OCI-LY7 (cell line): Measurements from ENCODE around the gene FOXO3. TPM values are rescaled to one million over a fixed set of nuclear protein-coding genes. Genes with fewer than 3 reads are reported as not detected.

Experiments
- BruUV-seq: library from RNA; stranded (reverse); fragments of 400-500 nt; replicated peaks from 2 replicates; lab custom pipeline; 2021; lab: Mats Ljungman, UMichigan
- CTCF ChIA-PET: fragments of 300-600 bp; sonication (Branson Sonifier 250); formaldehyde crosslinking; loops from one replicate; lab custom pipeline; 2022; ENCODE audit warnings: antibody characterized with exemption; ENCODE audit not compliant: unreplicated experiment; lab: Charles Lee
- POLR2A ChIA-PET: fragments of 300-600 bp; sonication (Branson Sonifier 250); formaldehyde crosslinking; loops from one replicate; lab custom pipeline; 2022; ENCODE audit warnings: antibody characterized with exemption; lab: Charles Lee
- DNase-seq: peaks from one replicate; pipeline ENCODE4 v3.0.0-alpha.2; 2015; ENCODE audit warnings: low spot score
- H2AFZ ChIP-seq: fragments of 200-600 bp; sonication (generic), shearing (Covaris generic); 2 replicates; pipeline ENCODE4 v1.6.1; 2014; ENCODE audit warnings: mild to moderate bottlenecking, antibody characterized with exemption, low read length, moderate library complexity
- H3K27ac ChIP-seq: fragments of 200-600 bp; sonication (generic); 2 replicates; pipeline ENCODE4 v1.5.1; 2014; ENCODE audit warnings: mixed run types, low read depth, mild to moderate bottlenecking, moderate library complexity, low read length, inconsistent platforms; ENCODE audit not compliant: poor library complexity, severe bottlenecking
- H3K36me3 ChIP-seq: fragments of 200-600 bp; sonication (generic); 2 replicates; pipeline ENCODE4 v1.6.1; 2014; ENCODE audit warnings: mild to moderate bottlenecking, antibody characterized with exemption, low read length, moderate library complexity, mixed read lengths; ENCODE audit not compliant: insufficient read depth
- H3K4me1 ChIP-seq: fragments of 200-600 bp; sonication (generic); 2 replicates; pipeline ENCODE4 v1.5.1; 2014; ENCODE audit warnings: mild to moderate bottlenecking, low read length; ENCODE audit not compliant: insufficient read depth, poor library complexity, severe bottlenecking
- H3K4me2 ChIP-seq: fragments of 200-600 bp; sonication (generic); 2 replicates; pipeline ENCODE4 v1.6.1; 2014; ENCODE audit warnings: mild to moderate bottlenecking, low read length
- H3K4me3 ChIP-seq: fragments of 200-600 bp; sonication (generic); 2 replicates; pipeline ENCODE4 v1.5.1; 2014; ENCODE audit warnings: mild to moderate bottlenecking, low read depth, low read length; ENCODE audit not compliant: poor library complexity, severe bottlenecking
- H3K79me2 ChIP-seq: fragments of 200-600 bp; sonication (generic); 2 replicates; pipeline ENCODE4 v1.6.1; 2016; ENCODE audit warnings: low read depth, mild to moderate bottlenecking, low read length, moderate library complexity, mixed read lengths; ENCODE audit not compliant: insufficient read depth
- H3K9me2 ChIP-seq: fragments of 200-600 bp; sonication (generic); 2 replicates; pipeline ENCODE4 v1.6.1; 2016; ENCODE audit warnings: mild to moderate bottlenecking, low read length, mixed read lengths; ENCODE audit not compliant: insufficient read depth
- H3K9me3 ChIP-seq: fragments of 200-600 bp; sonication (generic); 2 replicates; pipeline ENCODE4 v1.6.1; 2014; ENCODE audit warnings: mild to moderate bottlenecking, mixed run types, low read length, mixed read lengths
- H4K20me1 ChIP-seq: fragments of 200-600 bp; sonication (generic); 2 replicates; pipeline ENCODE4 v1.6.1; 2014; ENCODE audit warnings: mild to moderate bottlenecking, antibody characterized with exemption, low read length, moderate library complexity, mixed read lengths; ENCODE audit not compliant: insufficient read depth
- EZH2phosphoT487 ChIP-seq: fragments of 200-600 bp; sonication (generic); IDR thresholded peaks from 2 replicates; pipeline ENCODE4 v1.6.1; 2018; ENCODE audit warnings: low read depth, borderline replicate concordance, mild to moderate bottlenecking, mixed run types, antibody characterized with exemption, low read length, moderate library complexity, mixed read lengths
- intact Hi-C: fragments of 100-400 bp; cut with micrococcal nuclease; formaldehyde crosslinking; loops from one replicate; pipeline ENCODE4 v1.10.0; 2022; ENCODE audit not compliant: unreplicated experiment
- total RNA-seq, 2 experiments: library from RNA; depleted of rRNA in 1 of 2; stranded (reverse); fragments of >200 nt in 1 of 2; shearing (Covaris generic) in 1 of 2; gene quantifications; 2 replicates each; pipeline ENCODE4 v1.2.3, GENCODE V29; 2014 to 2022
- TF ChIP-seq, protein P1 (sequence below): fragments of 200-600 bp; sonication (generic); conservative IDR thresholded peaks from 2 replicates; pipeline ENCODE4 v1.5.1; 2014; ENCODE audit warnings: mild to moderate bottlenecking, antibody characterized with exemption, low read length, moderate library complexity, mixed read lengths

Gene FOXO3
- total RNA-seq, 2 experiments from 2014 or later: 3.8 to 9.9 TPM

DNA sequence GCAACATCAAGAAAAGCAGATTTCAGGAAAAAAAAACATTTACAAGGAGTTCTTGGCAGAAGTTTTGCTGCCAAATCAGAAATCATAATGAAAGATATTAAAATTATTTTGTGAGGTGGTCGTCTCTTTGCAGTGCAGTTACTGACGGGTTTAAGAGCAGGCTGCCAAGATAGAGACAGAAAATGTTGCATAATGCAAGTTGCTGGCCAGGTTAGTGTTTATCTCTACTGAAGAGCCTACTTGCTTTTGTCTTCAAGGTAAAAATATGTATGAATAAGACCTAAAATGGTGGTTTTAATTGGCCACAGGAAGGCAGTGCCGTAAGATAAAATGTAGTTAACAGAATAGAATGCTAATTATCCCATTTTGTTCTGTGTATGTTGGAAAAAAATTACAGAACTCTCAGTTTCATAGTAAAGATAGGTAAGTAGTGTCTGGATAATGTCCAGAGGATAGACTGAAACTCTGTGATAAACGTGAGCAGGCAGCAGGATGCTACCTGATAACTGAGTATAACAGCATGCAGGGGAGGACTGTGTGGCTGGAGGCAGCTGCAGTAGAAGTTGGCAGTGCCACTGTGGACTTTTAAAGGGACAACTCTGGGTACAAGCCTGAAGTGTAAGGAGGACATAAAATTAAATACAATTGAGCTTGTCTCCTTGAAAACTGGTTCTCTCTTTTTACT, 13.9 kb downstream of the FOXO3 start:
- CTCF ChIA-PET: no interaction called here
- Histone ChIP-seq H3K4me2 (no peak overlapping the region), H2AFZ (no peak overlapping the region), H3K9me3 (no peaks in the 10 kb centered on the region), H3K36me3 (peaks cover 12% of the 10 kb centered on the region), H3K4me3 (no peak overlapping the region), H4K20me1 (no peaks in the 10 kb centered on the region; the same call in none of the 2 replicates), H3K4me1 (peaks cover 6% of the 10 kb centered on the region), H3K79me2 (no peaks in the 10 kb centered on the region), H3K27ac (no peak overlapping the region), H3K9me2 (no peaks in the 10 kb centered on the region)
- DNase-seq: no peak
- POLR2A ChIA-PET: interaction anchor here (4.6 kb wide), 1 partner anchor 13 kb away, joined by 17 read pairs; no protein-coding TSS in a partner anchor
- intact Hi-C loops: no loop called here
- no TSS peak for BruUV-seq
- TF ChIP-seq, protein P1, sequence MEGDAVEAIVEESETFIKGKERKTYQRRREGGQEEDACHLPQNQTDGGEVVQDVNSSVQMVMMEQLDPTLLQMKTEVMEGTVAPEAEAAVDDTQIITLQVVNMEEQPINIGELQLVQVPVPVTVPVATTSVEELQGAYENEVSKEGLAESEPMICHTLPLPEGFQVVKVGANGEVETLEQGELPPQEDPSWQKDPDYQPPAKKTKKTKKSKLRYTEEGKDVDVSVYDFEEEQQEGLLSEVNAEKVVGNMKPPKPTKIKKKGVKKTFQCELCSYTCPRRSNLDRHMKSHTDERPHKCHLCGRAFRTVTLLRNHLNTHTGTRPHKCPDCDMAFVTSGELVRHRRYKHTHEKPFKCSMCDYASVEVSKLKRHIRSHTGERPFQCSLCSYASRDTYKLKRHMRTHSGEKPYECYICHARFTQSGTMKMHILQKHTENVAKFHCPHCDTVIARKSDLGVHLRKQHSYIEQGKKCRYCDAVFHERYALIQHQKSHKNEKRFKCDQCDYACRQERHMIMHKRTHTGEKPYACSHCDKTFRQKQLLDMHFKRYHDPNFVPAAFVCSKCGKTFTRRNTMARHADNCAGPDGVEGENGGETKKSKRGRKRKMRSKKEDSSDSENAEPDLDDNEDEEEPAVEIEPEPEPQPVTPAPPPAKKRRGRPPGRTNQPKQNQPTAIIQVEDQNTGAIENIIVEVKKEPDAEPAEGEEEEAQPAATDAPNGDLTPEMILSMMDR: no peak
- no peak for TF ChIP-seq EZH2phosphoT487

DNA sequence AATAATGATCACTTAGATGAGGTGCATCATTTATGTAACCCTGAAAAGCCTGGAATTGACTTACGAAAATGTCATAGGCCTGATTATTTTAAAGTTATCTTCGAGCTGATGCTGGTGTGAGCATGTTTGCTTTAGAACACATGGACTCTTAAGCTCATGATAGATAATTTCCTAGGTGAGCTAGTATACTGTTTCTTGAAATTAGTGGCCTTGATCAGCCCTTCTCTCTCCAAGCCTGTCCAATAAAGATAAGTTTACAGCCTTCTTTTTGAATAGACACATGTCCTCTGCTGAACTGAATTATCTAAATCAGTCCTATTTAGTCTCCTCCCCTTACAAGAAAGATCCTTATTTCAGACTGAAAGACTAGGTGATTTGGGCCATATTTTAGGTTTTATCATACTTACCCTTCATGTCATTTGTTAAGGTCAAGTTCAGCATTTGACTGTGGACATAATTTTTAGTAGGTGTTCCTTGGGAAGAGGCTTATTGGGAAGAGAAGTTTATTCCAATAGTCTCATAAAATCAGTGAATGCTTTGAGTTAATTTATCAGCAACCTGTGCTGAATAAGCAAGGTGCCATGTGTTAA, 15.3 kb downstream of the FOXO3 start:
- H3K79me2 ChIP-seq: no peaks in the 10 kb centered on the region
- H3K36me3 ChIP-seq: peaks cover 5% of the 10 kb centered on the region; the same call in 1 of the 2 replicates
- intact Hi-C loops: no loop called here
- no peak overlapping the region for H3K4me3 ChIP-seq
- BruUV-seq: no TSS peak
- no peaks in the 10 kb centered on the region; the same call in 1 of the 2 replicates for H4K20me1 ChIP-seq
- no peak overlapping the region for H2AFZ ChIP-seq
- CTCF ChIA-PET: interaction anchor here (0.7 kb wide), 1 partner anchor 15 kb away, joined by 3 read pairs; no protein-coding TSS in a partner anchor
- H3K9me2 ChIP-seq: no peaks in the 10 kb centered on the region
- DNase-seq: no peak
- no peaks in the 10 kb centered on the region for H3K9me3 ChIP-seq
- TF ChIP-seq, protein P1: no peak
- no peak for TF ChIP-seq EZH2phosphoT487
- POLR2A ChIA-PET: interaction anchor here (0.6 to 4.6 kb wide), 6 partner anchors 8 to 557 kb away, joined by 4 to 17 read pairs (median 6); no protein-coding TSS in a partner anchor
- H3K4me1 ChIP-seq: peaks cover 6% of the 10 kb centered on the region
- H3K4me2 ChIP-seq: no peak overlapping the region
- no peak overlapping the region for H3K27ac ChIP-seq
